ENCODE data around the gene UTP4. TPM values are rescaled to one million over a fixed set of nuclear protein-coding genes. Genes with fewer than 3 reads are reported as not detected.

The UTP4 gene
- total RNA-seq, 3 donors from 2014 or later, result 186 to 204 (median 197) TPM

DNA sequence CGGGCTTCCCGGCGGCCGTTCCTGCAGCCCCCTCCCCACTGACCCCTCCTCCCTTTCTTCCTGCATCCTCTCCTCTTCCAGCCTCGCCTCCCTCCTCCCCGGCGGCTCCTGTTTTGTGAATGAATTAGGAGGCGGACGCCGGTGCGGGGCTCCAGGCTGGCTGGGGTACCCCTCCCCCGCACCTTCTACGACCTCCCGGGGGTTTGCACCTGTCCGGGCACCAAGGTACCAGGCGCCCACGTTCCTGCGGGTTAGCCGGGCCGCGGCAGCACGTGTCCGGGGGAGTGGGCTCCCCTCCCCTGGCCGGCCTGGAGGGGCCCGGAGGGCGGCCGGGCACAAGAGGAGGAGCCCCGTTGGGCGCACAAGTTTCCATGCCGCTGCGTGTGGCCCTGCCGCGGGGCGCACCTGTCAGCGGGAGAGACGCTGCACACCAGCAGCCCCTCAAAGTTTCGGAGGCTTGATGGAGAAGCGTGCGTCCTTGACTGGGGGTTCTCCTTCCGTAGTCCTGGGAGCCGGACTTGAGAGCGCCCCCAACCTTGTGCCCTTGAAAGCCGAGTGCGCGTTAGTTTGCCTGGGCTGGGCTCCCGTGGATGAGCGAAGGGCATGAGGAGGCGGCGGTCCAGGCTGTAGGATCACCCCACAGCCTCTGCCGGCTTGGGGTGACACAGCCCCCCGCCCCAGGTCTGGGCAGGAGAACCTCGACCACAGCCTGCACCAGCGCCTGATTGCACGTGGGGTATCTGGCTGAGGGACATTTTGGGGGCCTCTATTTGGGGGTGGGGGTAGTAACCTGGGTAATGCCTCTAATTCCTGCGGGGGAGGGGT, 25.7 kb upstream of the UTP4 start:
- H3K4me1 Mint-ChIP-seq (ENCODE audit: low read depth), result peaks cover 16% of the 10 kb centered on the region
- peaks cover 12% of the 10 kb centered on the region for H3K36me3 Mint-ChIP-seq (ENCODE audit: insufficient read depth)
- ATAC-seq (peak; percentile 15 to 20), DNase-seq (no peak)
- H3K4me3 Mint-ChIP-seq, result peak overlapping the region; percentile 35
- H3K27me3 Mint-ChIP-seq (ENCODE audit: low read depth), result peaks cover 36% of the 10 kb centered on the region
- H3K9me3 Mint-ChIP-seq, result no peaks in the 10 kb centered on the region

DNA sequence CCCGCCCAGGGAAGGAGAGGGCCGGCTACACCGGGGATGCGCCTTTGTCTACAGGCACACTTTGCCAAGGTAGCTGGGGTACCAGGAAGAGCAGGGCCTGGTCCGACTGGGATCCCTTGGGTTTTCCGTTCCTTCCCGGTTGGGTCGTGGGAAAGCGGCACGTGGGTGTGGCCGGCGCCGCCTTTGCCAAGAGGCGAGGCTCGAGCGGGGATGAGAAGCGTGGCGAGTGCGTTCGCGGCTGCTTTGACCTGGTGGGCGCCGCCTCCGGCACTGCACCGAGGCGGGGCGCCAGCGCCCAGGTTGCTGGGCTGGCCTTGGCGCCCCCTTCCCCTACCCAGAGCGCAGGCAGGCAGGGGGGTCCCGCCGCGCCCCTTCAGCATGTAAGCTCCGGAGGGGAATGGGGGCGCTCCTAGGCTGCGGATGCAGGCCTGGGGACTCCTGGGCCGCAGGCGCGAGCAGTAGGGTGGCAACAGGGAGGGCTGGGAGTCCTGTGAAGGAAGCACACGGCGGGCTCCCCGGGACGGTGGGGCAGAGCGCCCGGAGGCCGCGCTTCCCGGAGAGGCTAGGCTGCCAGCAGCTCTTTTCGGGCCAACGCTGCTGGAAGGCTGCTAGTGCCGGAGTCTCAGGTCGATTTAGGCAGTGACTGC, 25.0 kb upstream of the UTP4 start:
- Mint-ChIP-seq H3K4me3 (peak overlapping the region; percentile 35), H3K27me3 (ENCODE audit: low read depth) (peaks cover 36% of the 10 kb centered on the region), H3K4me1 (ENCODE audit: low read depth) (peaks cover 16% of the 10 kb centered on the region), H3K9me3 (no peaks in the 10 kb centered on the region), H3K36me3 (ENCODE audit: insufficient read depth) (peaks cover 14% of the 10 kb centered on the region)
- DNase-seq (no peak), ATAC-seq (no peak)

DNA sequence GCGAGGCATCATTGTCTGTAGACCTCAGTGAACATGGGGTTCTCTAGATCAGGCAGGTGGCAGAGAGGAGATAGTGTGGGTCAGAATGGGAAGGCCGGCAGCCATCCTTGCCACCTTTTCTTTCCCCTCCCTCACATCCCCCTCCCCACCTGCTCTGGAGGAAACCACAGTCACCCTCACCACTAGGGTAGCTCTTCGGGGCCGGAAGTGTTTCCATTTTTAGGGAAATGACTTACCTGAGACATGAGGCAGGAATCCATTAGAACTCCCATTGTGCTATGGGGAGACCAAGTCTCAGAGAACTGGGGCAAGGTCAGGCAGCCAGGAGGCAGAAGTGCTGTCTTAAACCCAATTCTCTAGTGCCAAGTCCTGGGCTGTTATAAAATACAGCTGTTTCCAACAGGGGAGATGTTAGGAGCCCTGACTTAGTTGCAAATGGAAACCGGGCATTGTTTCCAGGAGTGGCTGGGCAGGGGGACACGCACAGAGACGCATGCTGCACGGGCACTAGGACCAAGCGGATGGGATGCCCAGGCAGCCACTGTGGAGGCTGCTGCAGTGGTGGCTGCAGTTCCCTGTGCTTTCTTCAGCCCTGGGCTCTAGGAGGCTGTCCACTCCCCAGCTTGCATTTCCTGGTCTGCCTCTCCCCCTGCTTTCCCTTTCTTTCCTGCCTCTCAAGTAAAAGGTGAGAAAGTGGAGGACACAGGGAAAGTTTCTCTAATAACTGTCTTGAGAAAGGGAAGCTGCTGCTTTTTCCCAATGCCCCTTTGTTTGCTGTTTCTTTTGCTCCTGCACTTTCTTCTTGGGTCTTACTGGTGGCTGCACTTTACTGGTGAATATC, 24.2 kb upstream of the UTP4 start:
- Mint-ChIP-seq H3K36me3 (ENCODE audit: insufficient read depth) (peaks cover 14% of the 10 kb centered on the region), H3K27me3 (ENCODE audit: low read depth) (peaks cover 32% of the 10 kb centered on the region), H3K9me3 (no peaks in the 10 kb centered on the region), H3K4me3 (no peak overlapping the region), H3K4me1 (ENCODE audit: low read depth) (peaks cover 16% of the 10 kb centered on the region)
- DNase-seq, result no peak
- ATAC-seq, result no peak

DNA sequence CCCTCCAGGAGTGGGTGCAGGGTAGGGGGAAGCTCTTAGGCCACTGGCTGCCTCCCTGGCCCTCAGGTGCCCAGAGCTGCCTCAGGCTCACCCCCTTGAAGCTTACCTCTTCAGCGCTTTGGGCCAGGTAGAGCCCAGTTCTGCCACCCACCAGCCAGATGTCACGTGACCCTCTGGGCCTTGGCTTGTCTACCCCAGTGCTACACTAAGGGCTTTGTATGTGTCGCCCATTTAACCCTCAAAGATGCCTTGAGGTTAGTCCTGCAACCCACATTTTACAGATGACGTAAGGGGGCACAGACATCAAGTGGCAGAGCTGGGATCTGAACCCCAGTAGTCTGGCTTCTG, 23.6 kb upstream of the UTP4 start:
- H3K36me3 Mint-ChIP-seq (ENCODE audit: insufficient read depth), result peaks cover 14% of the 10 kb centered on the region
- H3K4me1 Mint-ChIP-seq (ENCODE audit: low read depth), result peaks cover 16% of the 10 kb centered on the region
- H3K27me3 Mint-ChIP-seq (ENCODE audit: low read depth), result peaks cover 28% of the 10 kb centered on the region
- ATAC-seq (no peak), DNase-seq (no peak)
- H3K9me3 Mint-ChIP-seq, result no peaks in the 10 kb centered on the region
- H3K4me3 Mint-ChIP-seq, result no peak overlapping the region

DNA sequence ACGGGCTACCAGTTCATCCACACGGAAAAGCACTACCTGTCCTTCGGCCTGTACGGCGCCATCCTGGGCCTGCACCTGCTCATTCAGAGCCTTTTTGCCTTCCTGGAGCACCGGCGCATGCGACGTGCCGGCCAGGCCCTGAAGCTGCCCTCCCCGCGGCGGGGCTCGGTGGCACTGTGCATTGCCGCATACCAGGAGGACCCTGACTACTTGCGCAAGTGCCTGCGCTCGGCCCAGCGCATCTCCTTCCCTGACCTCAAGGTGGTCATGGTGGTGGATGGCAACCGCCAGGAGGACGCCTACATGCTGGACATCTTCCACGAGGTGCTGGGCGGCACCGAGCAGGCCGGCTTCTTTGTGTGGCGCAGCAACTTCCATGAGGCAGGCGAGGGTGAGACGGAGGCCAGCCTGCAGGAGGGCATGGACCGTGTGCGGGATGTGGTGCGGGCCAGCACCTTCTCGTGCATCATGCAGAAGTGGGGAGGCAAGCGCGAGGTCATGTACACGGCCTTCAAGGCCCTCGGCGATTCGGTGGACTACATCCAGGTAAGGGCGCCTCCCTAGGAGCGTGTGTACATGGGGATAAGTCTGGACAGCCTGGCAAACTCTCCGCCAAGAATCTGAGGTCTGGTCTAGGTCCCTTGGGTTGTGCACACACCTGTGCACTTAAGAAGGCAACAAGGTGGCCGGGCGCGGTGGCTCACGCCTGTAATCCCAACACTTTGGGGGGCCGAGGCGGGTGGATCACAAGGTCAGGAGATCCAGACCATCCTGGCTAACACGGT, 22.8 kb upstream of the UTP4 start:
- H3K4me1 Mint-ChIP-seq (ENCODE audit: low read depth), result peaks cover 16% of the 10 kb centered on the region
- H3K27me3 Mint-ChIP-seq (ENCODE audit: low read depth), result peaks cover 25% of the 10 kb centered on the region
- H3K9me3 Mint-ChIP-seq, result no peaks in the 10 kb centered on the region
- DNase-seq (no peak), ATAC-seq (no peak)
- H3K36me3 Mint-ChIP-seq (ENCODE audit: insufficient read depth), result peaks cover 15% of the 10 kb centered on the region
- no peak overlapping the region for H3K4me3 Mint-ChIP-seq

DNA sequence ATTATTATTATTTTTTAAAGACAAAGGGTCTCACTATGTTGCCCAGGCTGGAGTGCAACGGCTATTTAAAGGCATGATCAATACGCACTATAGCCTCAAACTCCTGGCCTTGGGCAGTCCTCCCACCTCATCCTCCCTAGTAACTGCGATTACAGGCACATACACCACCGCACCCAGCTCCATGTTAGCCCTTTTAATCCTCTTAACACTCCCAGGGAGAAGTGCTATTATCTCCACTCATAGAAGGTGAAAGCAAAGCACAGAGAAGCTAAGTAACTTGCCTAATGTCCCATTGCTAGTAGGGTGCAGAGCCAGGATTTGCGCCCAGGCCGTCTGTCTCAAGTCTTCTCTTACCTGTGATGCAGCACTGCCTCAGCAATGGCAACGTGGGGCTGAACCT, 22.0 kb upstream of the UTP4 start:
- DNase-seq, result no peak
- peaks cover 21% of the 10 kb centered on the region for H3K27me3 Mint-ChIP-seq (ENCODE audit: low read depth)
- peaks cover 13% of the 10 kb centered on the region for H3K4me1 Mint-ChIP-seq (ENCODE audit: low read depth)
- H3K9me3 Mint-ChIP-seq, result no peaks in the 10 kb centered on the region
- no peak overlapping the region for H3K4me3 Mint-ChIP-seq
- no peak for ATAC-seq
- H3K36me3 Mint-ChIP-seq (ENCODE audit: insufficient read depth), result peaks cover 16% of the 10 kb centered on the region

DNA sequence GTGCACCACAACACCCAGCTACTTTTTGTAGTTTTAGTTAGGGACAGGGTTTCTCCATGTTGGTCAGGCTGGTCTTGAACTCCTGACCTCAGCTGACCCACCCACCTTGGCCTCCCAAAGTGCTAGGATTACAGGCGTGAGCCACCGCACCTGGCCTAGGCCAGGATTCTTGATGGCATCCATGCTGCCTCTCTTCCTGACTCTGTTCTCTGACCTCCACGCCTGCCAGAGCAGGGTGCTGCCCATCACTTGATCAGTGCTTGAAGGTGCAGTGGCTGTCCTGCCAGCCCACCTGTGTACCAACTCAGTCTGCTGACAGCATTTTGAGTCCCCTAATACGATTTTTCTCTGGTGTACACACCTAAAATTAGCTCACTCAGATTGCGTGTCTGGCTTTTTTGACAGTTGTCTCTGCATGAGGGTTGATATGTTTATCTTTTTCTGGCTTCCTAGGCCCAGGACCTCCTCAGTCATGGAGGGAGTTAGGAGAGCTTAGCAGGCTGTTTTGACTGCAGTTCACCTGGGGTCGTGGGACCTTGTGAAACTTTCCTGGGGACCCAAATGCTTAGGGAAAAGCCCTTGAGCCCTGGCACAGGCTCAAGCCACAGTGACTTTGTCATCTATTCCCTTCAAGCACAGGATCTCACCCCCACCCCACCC, 21.1 kb upstream of the UTP4 start:
- H3K4me3 Mint-ChIP-seq, result no peak overlapping the region
- peaks cover 16% of the 10 kb centered on the region for H3K36me3 Mint-ChIP-seq (ENCODE audit: insufficient read depth)
- no peaks in the 10 kb centered on the region for H3K9me3 Mint-ChIP-seq
- no peak for DNase-seq
- ATAC-seq, result no peak
- peaks cover 17% of the 10 kb centered on the region for H3K27me3 Mint-ChIP-seq (ENCODE audit: low read depth)
- peaks cover 11% of the 10 kb centered on the region for H3K4me1 Mint-ChIP-seq (ENCODE audit: low read depth)

DNA sequence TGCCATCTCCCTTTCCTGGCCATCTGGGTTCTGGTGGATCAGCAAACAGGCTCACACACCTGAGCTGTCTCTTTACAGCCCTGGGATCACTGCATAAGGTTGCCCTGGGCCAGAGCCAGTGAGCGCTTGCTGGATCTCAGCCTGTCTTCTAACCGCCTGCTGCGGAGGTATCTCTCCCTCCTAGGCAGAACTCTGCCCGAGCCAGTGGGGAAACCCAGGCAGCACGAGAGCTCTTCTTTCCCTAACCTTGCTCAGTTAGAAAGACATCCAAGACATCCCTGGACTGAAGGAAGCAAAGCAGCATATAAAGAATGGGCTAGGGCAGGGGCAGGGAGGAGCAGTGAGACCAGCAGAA, 20.6 kb upstream of the UTP4 start:
- Mint-ChIP-seq H3K4me1 (ENCODE audit: low read depth) (peaks cover 9% of the 10 kb centered on the region), H3K9me3 (no peaks in the 10 kb centered on the region), H3K4me3 (no peak overlapping the region), H3K36me3 (ENCODE audit: insufficient read depth) (peaks cover 18% of the 10 kb centered on the region), H3K27me3 (ENCODE audit: low read depth) (peaks cover 15% of the 10 kb centered on the region)
- no peak for ATAC-seq
- DNase-seq, result no peak

DNA sequence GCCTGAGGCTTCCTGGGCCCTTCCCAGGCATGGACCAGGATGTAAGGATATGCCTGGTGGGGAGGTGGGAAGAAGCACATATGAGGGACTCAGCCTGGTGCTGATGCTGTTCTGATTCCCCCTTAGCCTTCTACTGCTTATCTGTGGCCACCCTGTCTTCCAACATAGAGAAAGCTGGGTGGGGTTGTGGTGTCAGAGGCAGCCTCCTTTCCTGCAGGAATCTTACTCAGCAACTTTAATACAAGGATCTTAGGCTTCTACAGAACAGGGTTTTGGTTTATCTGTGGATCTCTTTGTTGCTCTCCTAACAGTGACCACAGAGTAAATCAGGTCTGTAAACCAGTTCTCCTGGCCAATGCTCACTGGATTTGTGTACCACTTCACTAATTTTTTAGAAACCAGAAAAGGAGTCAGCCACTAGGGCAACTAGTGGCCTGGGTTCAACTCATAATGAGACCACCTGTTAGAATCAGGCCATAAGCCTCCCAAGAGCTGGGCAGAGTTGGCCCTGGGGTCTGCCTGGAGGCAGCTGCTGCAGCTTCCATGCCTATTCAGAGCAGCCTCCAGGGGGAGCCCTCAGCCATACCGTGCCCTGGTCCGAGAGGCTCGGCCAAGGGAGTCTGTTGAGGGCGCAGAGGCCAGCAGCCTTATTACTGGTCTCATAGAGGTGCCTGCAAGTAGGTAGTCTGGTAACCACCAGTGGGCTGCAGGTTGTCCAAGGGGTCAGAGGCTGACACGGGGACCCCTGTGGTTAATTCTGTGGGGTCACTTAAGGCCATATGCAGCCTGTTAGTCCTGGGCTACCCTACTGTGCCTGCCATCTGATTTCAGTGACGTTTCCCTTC, 19.9 kb upstream of the UTP4 start:
- peak; percentile 73 to 89 for ATAC-seq
- H3K4me1 Mint-ChIP-seq (ENCODE audit: low read depth), result peaks cover 4% of the 10 kb centered on the region
- peaks cover 10% of the 10 kb centered on the region for H3K27me3 Mint-ChIP-seq (ENCODE audit: low read depth)
- peak; percentile 44 for DNase-seq
- no peak overlapping the region for H3K4me3 Mint-ChIP-seq
- no peaks in the 10 kb centered on the region for H3K9me3 Mint-ChIP-seq
- H3K36me3 Mint-ChIP-seq (ENCODE audit: insufficient read depth), result peaks cover 20% of the 10 kb centered on the region

DNA sequence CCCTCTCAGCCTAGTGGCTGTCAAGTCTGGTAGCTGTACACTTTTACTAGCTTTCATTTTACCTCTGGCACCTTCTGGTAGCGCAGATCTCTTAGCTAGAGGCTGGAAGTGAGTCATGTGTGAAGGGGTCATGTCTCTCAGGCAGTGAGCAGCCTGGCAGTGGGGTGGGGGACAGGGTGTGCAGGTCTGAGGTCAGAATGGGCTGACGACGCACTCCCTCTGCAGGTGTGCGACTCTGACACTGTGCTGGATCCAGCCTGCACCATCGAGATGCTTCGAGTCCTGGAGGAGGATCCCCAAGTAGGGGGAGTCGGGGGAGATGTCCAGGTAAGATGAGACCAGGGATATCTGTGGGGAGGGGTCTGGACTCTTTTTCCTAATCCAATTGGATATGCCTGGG, 19.2 kb upstream of the UTP4 start:
- DNase-seq (no peak), ATAC-seq (peak in 1 of 2 donors; percentile 26)
- no peaks in the 10 kb centered on the region for H3K9me3 Mint-ChIP-seq
- H3K36me3 Mint-ChIP-seq (ENCODE audit: insufficient read depth), result peaks cover 23% of the 10 kb centered on the region
- peaks cover 4% of the 10 kb centered on the region for H3K27me3 Mint-ChIP-seq (ENCODE audit: low read depth)
- H3K4me3 Mint-ChIP-seq, result no peak overlapping the region
- peaks cover under 1% of the 10 kb centered on the region for H3K4me1 Mint-ChIP-seq (ENCODE audit: low read depth)

DNA sequence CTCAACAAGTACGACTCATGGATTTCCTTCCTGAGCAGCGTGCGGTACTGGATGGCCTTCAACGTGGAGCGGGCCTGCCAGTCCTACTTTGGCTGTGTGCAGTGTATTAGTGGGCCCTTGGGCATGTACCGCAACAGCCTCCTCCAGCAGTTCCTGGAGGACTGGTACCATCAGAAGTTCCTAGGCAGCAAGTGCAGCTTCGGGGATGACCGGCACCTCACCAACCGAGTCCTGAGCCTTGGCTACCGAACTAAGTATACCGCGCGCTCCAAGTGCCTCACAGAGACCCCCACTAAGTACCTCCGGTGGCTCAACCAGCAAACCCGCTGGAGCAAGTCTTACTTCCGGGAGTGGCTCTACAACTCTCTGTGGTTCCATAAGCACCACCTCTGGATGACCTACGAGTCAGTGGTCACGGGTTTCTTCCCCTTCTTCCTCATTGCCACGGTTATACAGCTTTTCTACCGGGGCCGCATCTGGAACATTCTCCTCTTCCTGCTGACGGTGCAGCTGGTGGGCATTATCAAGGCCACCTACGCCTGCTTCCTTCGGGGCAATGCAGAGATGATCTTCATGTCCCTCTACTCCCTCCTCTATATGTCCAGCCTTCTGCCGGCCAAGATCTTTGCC, 18.0 kb upstream of the UTP4 start:
- no peak for ATAC-seq
- peaks cover 2% of the 10 kb centered on the region for H3K4me1 Mint-ChIP-seq (ENCODE audit: low read depth)
- peaks cover 22% of the 10 kb centered on the region for H3K36me3 Mint-ChIP-seq (ENCODE audit: insufficient read depth)

DNA sequence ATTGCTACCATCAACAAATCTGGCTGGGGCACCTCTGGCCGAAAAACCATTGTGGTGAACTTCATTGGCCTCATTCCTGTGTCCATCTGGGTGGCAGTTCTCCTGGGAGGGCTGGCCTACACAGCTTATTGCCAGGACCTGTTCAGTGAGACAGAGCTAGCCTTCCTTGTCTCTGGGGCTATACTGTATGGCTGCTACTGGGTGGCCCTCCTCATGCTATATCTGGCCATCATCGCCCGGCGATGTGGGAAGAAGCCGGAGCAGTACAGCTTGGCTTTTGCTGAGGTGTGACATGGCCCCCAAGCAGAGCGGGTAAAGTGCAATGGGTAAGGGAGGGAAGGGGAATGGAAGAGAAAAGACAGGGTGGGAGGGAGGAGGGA, 17.5 kb upstream of the UTP4 start:
- ATAC-seq (no peak), DNase-seq (no peak)
- Mint-ChIP-seq H3K36me3 (ENCODE audit: insufficient read depth) (peaks cover 17% of the 10 kb centered on the region), H3K9me3 (no peaks in the 10 kb centered on the region), H3K4me1 (ENCODE audit: low read depth) (peaks cover 2% of the 10 kb centered on the region), H3K27me3 (ENCODE audit: low read depth) (peaks cover 3% of the 10 kb centered on the region), H3K4me3 (no peak overlapping the region)

More for the DNA sequence above, 18.0 kb upstream of the UTP4 start:
- H3K4me3 Mint-ChIP-seq, result no peak overlapping the region
- H3K27me3 Mint-ChIP-seq (ENCODE audit: low read depth), result peaks cover 3% of the 10 kb centered on the region
- no peak for DNase-seq
- H3K9me3 Mint-ChIP-seq, result no peaks in the 10 kb centered on the region

DNA sequence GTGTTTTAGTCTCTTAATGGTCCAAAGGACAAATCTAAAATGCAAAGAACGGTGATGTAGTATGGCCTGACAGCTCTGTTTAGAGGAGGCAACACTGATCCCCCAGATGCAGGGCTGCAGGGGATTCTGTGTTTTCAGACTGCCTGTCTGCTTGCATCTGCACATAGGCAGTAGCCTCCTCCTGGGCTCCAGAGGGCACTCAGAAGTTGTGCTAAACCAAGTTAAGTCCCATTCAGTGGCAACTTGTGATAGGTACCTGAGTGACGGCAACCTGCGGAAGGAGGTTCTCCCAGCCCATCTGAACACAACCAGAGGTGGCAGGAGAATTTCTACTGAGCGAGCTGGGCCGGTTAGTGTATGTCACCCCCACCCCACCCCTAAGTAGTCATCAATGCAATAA, 17.1 kb upstream of the UTP4 start:
- Mint-ChIP-seq H3K4me1 (ENCODE audit: low read depth) (peaks cover 2% of the 10 kb centered on the region), H3K27me3 (ENCODE audit: low read depth) (peaks cover 3% of the 10 kb centered on the region)
- DNase-seq, result no peak

More for the DNA sequence above, 17.1 kb upstream of the UTP4 start:
- peaks cover 18% of the 10 kb centered on the region for H3K36me3 Mint-ChIP-seq (ENCODE audit: insufficient read depth)
- no peak for ATAC-seq
- no peak overlapping the region for H3K4me3 Mint-ChIP-seq
- H3K9me3 Mint-ChIP-seq, result no peaks in the 10 kb centered on the region
